Measurements from ENCODE around the gene KCNA2.

DNA sequence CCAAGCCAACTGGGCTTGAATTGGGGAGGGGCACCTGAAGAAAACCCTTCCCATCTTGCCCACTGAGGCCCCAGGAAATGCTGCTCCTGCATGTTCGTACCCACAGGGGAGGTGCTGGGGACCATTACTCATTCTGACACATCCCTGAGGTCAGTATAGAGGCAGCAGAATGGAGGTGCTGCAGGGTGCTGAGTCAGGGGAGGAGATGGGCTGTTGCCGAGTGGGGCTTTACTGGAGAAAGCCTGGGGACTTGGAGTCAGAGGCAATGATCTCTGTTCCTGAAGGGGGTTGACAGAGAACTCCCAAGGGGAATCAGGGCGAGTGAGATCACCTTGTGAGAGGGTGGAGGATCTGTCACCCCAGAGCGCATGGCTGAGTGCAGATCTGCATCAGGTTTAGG is 47.0 kb downstream of the KCNA2 start:
- TF ChIP-seq, protein P1, sequence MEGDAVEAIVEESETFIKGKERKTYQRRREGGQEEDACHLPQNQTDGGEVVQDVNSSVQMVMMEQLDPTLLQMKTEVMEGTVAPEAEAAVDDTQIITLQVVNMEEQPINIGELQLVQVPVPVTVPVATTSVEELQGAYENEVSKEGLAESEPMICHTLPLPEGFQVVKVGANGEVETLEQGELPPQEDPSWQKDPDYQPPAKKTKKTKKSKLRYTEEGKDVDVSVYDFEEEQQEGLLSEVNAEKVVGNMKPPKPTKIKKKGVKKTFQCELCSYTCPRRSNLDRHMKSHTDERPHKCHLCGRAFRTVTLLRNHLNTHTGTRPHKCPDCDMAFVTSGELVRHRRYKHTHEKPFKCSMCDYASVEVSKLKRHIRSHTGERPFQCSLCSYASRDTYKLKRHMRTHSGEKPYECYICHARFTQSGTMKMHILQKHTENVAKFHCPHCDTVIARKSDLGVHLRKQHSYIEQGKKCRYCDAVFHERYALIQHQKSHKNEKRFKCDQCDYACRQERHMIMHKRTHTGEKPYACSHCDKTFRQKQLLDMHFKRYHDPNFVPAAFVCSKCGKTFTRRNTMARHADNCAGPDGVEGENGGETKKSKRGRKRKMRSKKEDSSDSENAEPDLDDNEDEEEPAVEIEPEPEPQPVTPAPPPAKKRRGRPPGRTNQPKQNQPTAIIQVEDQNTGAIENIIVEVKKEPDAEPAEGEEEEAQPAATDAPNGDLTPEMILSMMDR (IDR thresholded peaks at IDR 0.05), result no peak
- TF ChIP-seq POLR2A (IDR thresholded peaks at IDR 0.05), result no peak
